ENCODE results near the gene FZD4. TPM values are rescaled to one million over a fixed set of nuclear protein-coding genes. Genes with fewer than 3 reads are reported as not detected.
A peak's percentile ranks its signal among the peaks of the same experiment; 100 is the strongest.

FZD4 gene
- total RNA-seq, 6 donors from 2014 or later = 24.1 to 69.2 (median 38.2) TPM

DNA sequence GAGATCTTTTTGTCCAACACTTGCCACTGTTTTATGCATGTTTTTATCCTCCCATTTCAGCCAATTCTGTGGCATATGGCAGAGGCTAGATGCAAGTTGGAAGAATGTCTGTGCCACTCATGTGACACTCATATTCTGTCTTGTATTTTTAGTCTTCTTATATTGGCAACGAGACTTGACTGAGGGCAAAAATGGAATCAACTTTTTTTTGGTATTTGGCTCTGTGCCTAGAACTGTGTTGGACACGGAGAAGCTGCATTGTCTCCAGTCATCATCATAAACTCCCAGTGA is 1.7 kb upstream of the FZD4 start:
- no peak for ATAC-seq (ENCODE audit: low FRiP score in 2 of 2)
- H3K27me3 ChIP-seq = no peaks in the 10 kb centered on the region
- peak overlapping the region; percentile 86 to 96 (median 92) for H3K27ac ChIP-seq
- H3K9me3 ChIP-seq = no peaks in the 10 kb centered on the region
- DNase-seq = no peak
- 25 to 57% methylated on average over 2 of the region's 2 CpGs for WGBS, 2 donors
- peaks cover 16 to 28% (median 18%) of the 10 kb centered on the region in 4 donors for H3K4me1 ChIP-seq
- peaks cover 0 to 4% (median 0%) of the 10 kb centered on the region in 4 donors for H3K36me3 ChIP-seq
- no peak for TF ChIP-seq POLR2AphosphoS5 (IDR thresholded peaks at IDR 0.05)
- TF ChIP-seq POLR2A (IDR thresholded peaks at IDR 0.05) = no peak
- TF ChIP-seq EP300 (IDR thresholded peaks at IDR 0.05) = no peak
- TF ChIP-seq, protein P1, sequence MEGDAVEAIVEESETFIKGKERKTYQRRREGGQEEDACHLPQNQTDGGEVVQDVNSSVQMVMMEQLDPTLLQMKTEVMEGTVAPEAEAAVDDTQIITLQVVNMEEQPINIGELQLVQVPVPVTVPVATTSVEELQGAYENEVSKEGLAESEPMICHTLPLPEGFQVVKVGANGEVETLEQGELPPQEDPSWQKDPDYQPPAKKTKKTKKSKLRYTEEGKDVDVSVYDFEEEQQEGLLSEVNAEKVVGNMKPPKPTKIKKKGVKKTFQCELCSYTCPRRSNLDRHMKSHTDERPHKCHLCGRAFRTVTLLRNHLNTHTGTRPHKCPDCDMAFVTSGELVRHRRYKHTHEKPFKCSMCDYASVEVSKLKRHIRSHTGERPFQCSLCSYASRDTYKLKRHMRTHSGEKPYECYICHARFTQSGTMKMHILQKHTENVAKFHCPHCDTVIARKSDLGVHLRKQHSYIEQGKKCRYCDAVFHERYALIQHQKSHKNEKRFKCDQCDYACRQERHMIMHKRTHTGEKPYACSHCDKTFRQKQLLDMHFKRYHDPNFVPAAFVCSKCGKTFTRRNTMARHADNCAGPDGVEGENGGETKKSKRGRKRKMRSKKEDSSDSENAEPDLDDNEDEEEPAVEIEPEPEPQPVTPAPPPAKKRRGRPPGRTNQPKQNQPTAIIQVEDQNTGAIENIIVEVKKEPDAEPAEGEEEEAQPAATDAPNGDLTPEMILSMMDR (IDR thresholded peaks at IDR 0.05) = no peak
- H3K4me3 ChIP-seq = peak overlapping the region in 2 of 4 donors; percentile 79 to 97

DNA sequence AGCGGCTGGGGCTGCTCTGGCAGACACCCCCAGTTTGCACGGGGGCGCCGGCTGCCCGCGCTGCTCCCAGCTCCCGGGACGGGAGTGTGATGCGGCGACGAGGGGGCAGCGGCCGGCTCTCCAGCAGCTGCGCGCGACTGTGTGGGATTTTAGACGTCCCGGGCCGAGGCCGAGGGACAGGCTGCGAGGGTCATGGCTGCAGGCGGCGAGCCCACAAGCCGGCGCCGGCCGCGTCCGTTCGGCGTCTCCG is 159 bp downstream of the FZD4 start:
- TF ChIP-seq POLR2AphosphoS5 (IDR thresholded peaks at IDR 0.05) = peak in 1 of 2 donors; percentile 14
- peak in 1 of 4 donors; percentile 78 for TF ChIP-seq POLR2A (IDR thresholded peaks at IDR 0.05)
- TF ChIP-seq, protein P1 (IDR thresholded peaks at IDR 0.05) = peak in 3 of 6 experiments; percentile 28 to 67 (median 56)
- no peak for TF ChIP-seq EP300 (IDR thresholded peaks at IDR 0.05)
- ATAC-seq (ENCODE audit: low FRiP score in 2 of 2) = no peak
- H3K27ac ChIP-seq = peak overlapping the region; percentile 86 to 96 (median 92)
- no peaks in the 10 kb centered on the region for H3K9me3 ChIP-seq
- H3K4me3 ChIP-seq = peak overlapping the region; percentile 66 to 97 (median 87)
- no peak for DNase-seq
- H3K36me3 ChIP-seq = peaks cover 0 to 20% (median 3%) of the 10 kb centered on the region in 4 donors
- H3K27me3 ChIP-seq = no peaks in the 10 kb centered on the region
- WGBS, 2 donors = 0 to 2% methylated on average over 5 to 9 of the region's 32 CpGs
- peaks cover 18 to 28% (median 20%) of the 10 kb centered on the region in 4 donors for H3K4me1 ChIP-seq

DNA sequence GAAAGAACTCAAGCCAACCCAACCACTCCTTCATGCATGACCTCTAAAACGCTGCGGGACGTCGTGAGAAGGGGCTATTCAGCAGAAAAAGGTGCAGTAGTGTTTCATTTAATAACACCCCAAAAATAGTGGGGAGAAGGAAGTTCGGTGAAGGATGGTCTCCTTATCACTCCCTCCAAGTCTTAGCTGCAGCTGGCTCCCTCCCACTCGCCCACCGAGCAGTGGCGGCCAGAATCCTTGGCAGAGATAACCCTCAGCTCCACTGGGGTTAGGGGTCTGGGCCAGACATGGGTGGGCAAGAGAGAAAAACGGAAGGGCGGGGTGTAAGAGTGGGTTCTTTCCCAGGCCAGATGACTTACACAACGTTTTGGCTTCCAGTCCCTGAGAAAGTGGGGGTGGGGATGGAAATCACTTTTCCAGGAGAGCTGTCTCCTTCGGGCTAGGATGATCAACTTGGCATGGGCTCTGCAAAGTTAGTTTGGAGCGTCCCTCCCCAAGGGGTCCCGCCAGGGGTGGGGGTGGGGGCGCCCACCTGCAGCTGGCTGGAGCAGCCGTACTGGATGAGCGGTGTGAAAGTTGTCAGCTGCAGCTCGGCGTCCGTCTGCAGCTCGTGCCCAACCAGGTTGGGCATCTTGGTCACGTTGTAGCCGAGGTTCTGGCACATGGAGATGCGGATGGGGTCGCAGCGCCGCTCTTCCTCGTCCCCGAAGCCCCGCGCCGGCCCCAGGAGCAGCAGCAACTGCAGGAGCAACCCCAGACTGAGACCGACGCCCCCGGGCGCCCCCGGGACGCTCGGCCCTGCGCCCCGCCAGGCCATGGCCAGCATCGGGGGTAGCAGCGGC is 705 bp downstream of the FZD4 start:
- TF ChIP-seq POLR2AphosphoS5 (IDR thresholded peaks at IDR 0.05) (no peak), EP300 (IDR thresholded peaks at IDR 0.05) (no peak), POLR2A (IDR thresholded peaks at IDR 0.05) (no peak)
- TF ChIP-seq, protein P1 (IDR thresholded peaks at IDR 0.05) = no peak
- H3K4me1 ChIP-seq = peaks cover 19 to 28% (median 20%) of the 10 kb centered on the region in 4 donors
- H3K4me3 ChIP-seq = peak overlapping the region; percentile 66 to 97 (median 87)
- peak overlapping the region; percentile 86 to 96 (median 92) for H3K27ac ChIP-seq
- H3K27me3 ChIP-seq = no peaks in the 10 kb centered on the region
- WGBS, 2 donors = 9 to 11% methylated on average over 17 to 29 of the region's 43 CpGs
- H3K36me3 ChIP-seq = peaks cover 0 to 23% (median 3%) of the 10 kb centered on the region in 4 donors
- ATAC-seq (ENCODE audit: low FRiP score in 2 of 2) = peak in 1 of 2 donors; percentile 1
- peak in 1 of 2 donors; percentile 44 for DNase-seq
- no peaks in the 10 kb centered on the region for H3K9me3 ChIP-seq

DNA sequence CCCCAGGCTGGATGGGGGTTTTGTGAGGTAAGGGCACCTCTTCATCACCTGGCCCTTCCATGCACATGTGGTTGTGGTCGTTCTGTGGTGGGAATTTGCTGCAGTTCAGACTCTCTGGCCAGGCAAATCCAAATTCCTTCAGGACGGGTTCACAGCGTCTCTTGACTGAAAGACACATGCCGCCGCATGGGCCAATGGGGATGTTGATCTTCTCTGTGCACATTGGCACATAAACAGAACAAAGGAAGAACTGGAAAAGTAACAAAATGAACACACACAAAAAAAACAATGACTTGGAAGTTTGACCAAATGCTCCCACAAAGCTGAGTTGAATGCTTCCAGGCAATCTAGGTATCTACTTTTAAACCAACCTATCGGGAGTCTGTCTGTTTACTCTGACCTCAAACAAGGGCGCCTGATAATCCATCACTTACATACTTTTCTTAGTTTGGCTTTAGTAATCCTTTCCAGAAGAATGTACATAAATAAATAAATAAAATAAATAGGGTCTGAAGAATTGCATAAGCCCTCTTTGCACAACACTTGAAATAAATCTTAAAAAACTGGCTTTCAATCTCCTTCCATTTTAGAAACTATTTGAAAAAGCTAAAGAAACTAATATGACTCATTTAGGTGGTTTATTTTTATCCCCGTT is 2.8 kb downstream of the FZD4 start:
- H3K27ac ChIP-seq = peak overlapping the region; percentile 86 to 96 (median 92)
- DNase-seq (no peak), ATAC-seq (ENCODE audit: low FRiP score in 2 of 2) (no peak)
- H3K4me1 ChIP-seq = peaks cover 17 to 28% (median 25%) of the 10 kb centered on the region in 4 donors
- WGBS, 2 donors = 48 to 52% methylated on average over 7 to 8 of the region's 8 CpGs
- peak overlapping the region; percentile 57 to 97 (median 87) for H3K4me3 ChIP-seq
- no peaks in the 10 kb centered on the region for H3K9me3 ChIP-seq
- TF ChIP-seq, protein P1 (IDR thresholded peaks at IDR 0.05) = no peak
- TF ChIP-seq EP300 (IDR thresholded peaks at IDR 0.05) = no peak
- no peak for TF ChIP-seq POLR2AphosphoS5 (IDR thresholded peaks at IDR 0.05)
- no peak for TF ChIP-seq POLR2A (IDR thresholded peaks at IDR 0.05)
- peaks cover 0 to 44% (median 3%) of the 10 kb centered on the region in 4 donors for H3K36me3 ChIP-seq
- H3K27me3 ChIP-seq = no peaks in the 10 kb centered on the region
